Liver (tissue), 9 donors: ENCODE measurements around the gene TUBA8. TPM values are rescaled to one million over a fixed set of nuclear protein-coding genes. Genes with fewer than 3 reads are reported as not detected.

ENCODE experiments used
- DNase-seq: peaks from one replicate; pipeline ENCODE4 v3.0.0-alpha.2; 2017; ENCODE audit warnings: low spot score
- H3K27ac ChIP-seq, 2 donors: one replicate each; pipeline ENCODE4 v1.7.0; 2013; ENCODE audit warnings: inconsistent platforms in 2 of 2, low read length in 2 of 2, control low read depth in 1 of 2, low read depth in 1 of 2, mild to moderate bottlenecking in 1 of 2
- H3K27me3 ChIP-seq, 4 donors: one replicate each; pipeline versions ENCODE4 v1.6.1 to v1.7.0; 2013; ENCODE audit warnings: low read length in 3 of 4, inconsistent platforms in 1 of 4, mild to moderate bottlenecking in 1 of 4, moderate library complexity in 1 of 4; ENCODE audit not compliant: control insufficient read depth in 4 of 4, insufficient read depth in 4 of 4
- H3K36me3 ChIP-seq, 4 donors: one replicate each; pipeline versions ENCODE4 v1.6.1 to v1.7.0; 2013; ENCODE audit warnings: low read length in 3 of 4, mild to moderate bottlenecking in 3 of 4, low read depth in 1 of 4, moderate library complexity in 1 of 4; ENCODE audit not compliant: control insufficient read depth in 4 of 4, insufficient read depth in 3 of 4
- H3K4me1 ChIP-seq, 4 donors: one replicate each; pipeline versions ENCODE4 v1.6.1 to v1.7.0; 2013; ENCODE audit warnings: low read length in 3 of 4, mild to moderate bottlenecking in 3 of 4, moderate library complexity in 1 of 4; ENCODE audit not compliant: control insufficient read depth in 4 of 4, insufficient read depth in 4 of 4
- H3K4me3 ChIP-seq, 3 donors: one replicate each; pipeline versions ENCODE4 v1.6.1 to v1.7.0; 2013; ENCODE audit warnings: low read length in 3 of 3, control low read depth in 1 of 3, low read depth in 1 of 3, mild to moderate bottlenecking in 1 of 3
- H3K9ac ChIP-seq, 2 donors: one replicate each; pipeline ENCODE4 v1.7.0; 2013; ENCODE audit warnings: low read length in 2 of 2, mild to moderate bottlenecking in 2 of 2, moderate library complexity in 2 of 2, control low read depth in 1 of 2, low read depth in 1 of 2
- H3K9me3 ChIP-seq, 4 donors: one replicate each; pipeline versions ENCODE4 v1.6.1 to v1.7.0; 2013; ENCODE audit warnings: low read length in 3 of 4; ENCODE audit not compliant: control insufficient read depth in 4 of 4
- CTCF ChIP-seq: fragments of 150-350 bp; IDR thresholded peaks from 2 replicates; pipeline ENCODE4 v1.5.1; 2017; ENCODE audit warnings: improper control_type of control experiment, low read depth, low read length; ENCODE audit not compliant: missing input control
- EGR1 ChIP-seq, 2 donors: IDR thresholded peaks; 2 replicates each; pipeline ENCODE4 v1.6.1; 2016 to 2018; ENCODE audit warnings: antibody characterized with exemption in 2 of 2, low read depth in 2 of 2
- FOXA2 ChIP-seq: IDR thresholded peaks from 2 replicates; pipeline ENCODE4 v1.6.1; 2016; ENCODE audit warnings: antibody characterized with exemption
- HNF4G ChIP-seq: IDR thresholded peaks from 2 replicates; pipeline ENCODE4 v1.6.1; 2016; ENCODE audit warnings: antibody characterized with exemption
- NR2F2 ChIP-seq: IDR thresholded peaks from 2 replicates; pipeline ENCODE4 v1.6.1; 2016; ENCODE audit warnings: antibody characterized with exemption
- RAD21 ChIP-seq, 2 donors: IDR thresholded peaks; 2 replicates each; pipeline ENCODE4 v1.6.1; 2016; ENCODE audit warnings: antibody characterized with exemption in 2 of 2, mild to moderate bottlenecking in 2 of 2
- RXRA ChIP-seq, 2 donors: IDR thresholded peaks; 2 replicates each; pipeline ENCODE4 v1.6.1; 2017 to 2018; ENCODE audit warnings: antibody characterized with exemption in 2 of 2, mild to moderate bottlenecking in 1 of 2
- SP1 ChIP-seq: IDR thresholded peaks from 2 replicates; pipeline ENCODE4 v1.6.1; 2018; ENCODE audit warnings: antibody characterized with exemption, mild to moderate bottlenecking
- TAF1 ChIP-seq: conservative IDR thresholded peaks from 2 replicates; pipeline ENCODE4 v1.6.1; 2016; ENCODE audit warnings: antibody characterized with exemption, mild to moderate bottlenecking
- YY1 ChIP-seq: IDR thresholded peaks from 2 replicates; pipeline ENCODE4 v1.6.1; 2016; ENCODE audit warnings: antibody characterized with exemption, mild to moderate bottlenecking
- ZBTB33 ChIP-seq: IDR thresholded peaks from 2 replicates; pipeline ENCODE4 v1.6.1; 2016; ENCODE audit warnings: antibody characterized with exemption
- WGBS: extraction: QIAGEN DNeasy Blood & Tissue Kit; methylation state at CpG from one replicate; pipeline ENCODE4 v1.1.7; 2013; 5-methylcytosine and 5-hydroxymethylcytosine counted together
- polyA plus RNA-seq, 2 donors: library from polyadenylated mRNA; stranded (reverse) in 1 of 2; unstranded in 1 of 2; fragments of 200-250 nt in 1 of 2; fragments of >200 nt in 1 of 2; fragmentation: Nextera tagmentation in 1 of 2; extraction: Ambion mirVana in 1 of 2; gene quantifications; one replicate each; pipeline versions ENCODE4 v1.2.1 to v1.2.3, GENCODE V29; 2013 to 2015
- total RNA-seq, 2 donors: library from RNA; depleted of rRNA; stranded (reverse); fragments of >200 nt; gene quantifications; one replicate each; pipeline ENCODE4 v1.2.3, GENCODE V29; 2014
- TF ChIP-seq, protein P1 (sequence below): IDR thresholded peaks from 2 replicates; pipeline ENCODE4 v1.6.1; 2016; ENCODE audit warnings: antibody characterized with exemption
- TF ChIP-seq, protein P2 (sequence below): IDR thresholded peaks from 2 replicates; pipeline ENCODE4 v1.6.1; 2016; ENCODE audit warnings: antibody characterized with exemption
- TF ChIP-seq, protein P3 (sequence below): IDR thresholded peaks from 2 replicates; pipeline ENCODE4 v1.6.1; 2016; ENCODE audit warnings: antibody characterized with exemption, mild to moderate bottlenecking
- donor health status: healthy.
- donor health status: healthy.
- donor health status: healthy.
- donor health status: healthy.
- donor health status: healthy.

Gene TUBA8
- total and polyA plus RNA-seq, 4 donors: 0.82 to 3.1 (median 1.9) TPM

- Histone ChIP-seq H3K27me3 (no peaks in the 10 kb centered on the region), H3K4me1 (peaks cover 0 to 15% (median 3%) of the 10 kb centered on the region in 4 donors), H3K9me3 (no peaks in the 10 kb centered on the region), H3K4me3 (no peak overlapping the region), H3K9ac (no peak overlapping the region), H3K27ac (no peak overlapping the region), H3K36me3 (no peaks in the 10 kb centered on the region)
- TF ChIP-seq, protein P1, sequence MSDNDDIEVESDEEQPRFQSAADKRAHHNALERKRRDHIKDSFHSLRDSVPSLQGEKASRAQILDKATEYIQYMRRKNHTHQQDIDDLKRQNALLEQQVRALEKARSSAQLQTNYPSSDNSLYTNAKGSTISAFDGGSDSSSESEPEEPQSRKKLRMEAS: no peak
- no peak for TF ChIP-seq EGR1 (IDR thresholded peaks at IDR 0.05; ENCODE audit: low read depth in 2 of 2)
- TF ChIP-seq ZBTB33: no peak
- TF ChIP-seq RXRA (IDR thresholded peaks at IDR 0.05): no peak
- TF ChIP-seq, protein P2, sequence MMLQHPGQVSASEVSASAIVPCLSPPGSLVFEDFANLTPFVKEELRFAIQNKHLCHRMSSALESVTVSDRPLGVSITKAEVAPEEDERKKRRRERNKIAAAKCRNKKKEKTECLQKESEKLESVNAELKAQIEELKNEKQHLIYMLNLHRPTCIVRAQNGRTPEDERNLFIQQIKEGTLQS: no peak
- TF ChIP-seq NR2F2: no peak
- TF ChIP-seq RAD21 (IDR thresholded peaks at IDR 0.05): no peak
- TF ChIP-seq YY1: no peak
- TF ChIP-seq SP1: no peak
- no peak for TF ChIP-seq FOXA2
- TF ChIP-seq HNF4G: no peak
- TF ChIP-seq TAF1: no peak
- no peak for DNase-seq
- WGBS: 82% methylated on average over 2 of the region's 2 CpGs
Observed at GRCh38 chr22:18069041-18069440, 41.6 kb upstream of the TUBA8 start.

DNA sequence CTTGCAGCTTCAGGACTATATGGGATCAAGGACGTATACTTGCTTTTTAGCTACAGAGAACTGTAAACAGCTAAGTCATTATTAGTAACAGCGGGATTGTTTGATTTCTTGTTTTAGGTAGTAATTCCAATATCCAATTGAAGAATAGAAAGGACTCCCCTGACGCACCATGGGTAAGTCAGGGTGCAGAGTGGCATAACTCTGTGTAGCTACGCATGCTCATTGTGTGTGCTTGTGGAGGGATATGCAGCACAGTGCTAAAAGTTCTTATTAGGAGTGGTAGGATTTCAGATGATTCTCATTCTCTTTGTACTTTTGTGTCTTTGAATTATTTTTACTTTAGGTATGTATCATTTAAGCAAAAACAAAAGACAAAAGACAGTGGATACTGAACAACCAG, 40.6 kb upstream of the TUBA8 start:
- TF ChIP-seq, protein P1: no peak
- TF ChIP-seq, protein P2: no peak
- TF ChIP-seq RAD21 (IDR thresholded peaks at IDR 0.05) (no peak), FOXA2 (no peak), YY1 (no peak), HNF4G (no peak), RXRA (IDR thresholded peaks at IDR 0.05) (no peak), SP1 (no peak), NR2F2 (no peak), CTCF (no peak)
- TF ChIP-seq, protein P3, sequence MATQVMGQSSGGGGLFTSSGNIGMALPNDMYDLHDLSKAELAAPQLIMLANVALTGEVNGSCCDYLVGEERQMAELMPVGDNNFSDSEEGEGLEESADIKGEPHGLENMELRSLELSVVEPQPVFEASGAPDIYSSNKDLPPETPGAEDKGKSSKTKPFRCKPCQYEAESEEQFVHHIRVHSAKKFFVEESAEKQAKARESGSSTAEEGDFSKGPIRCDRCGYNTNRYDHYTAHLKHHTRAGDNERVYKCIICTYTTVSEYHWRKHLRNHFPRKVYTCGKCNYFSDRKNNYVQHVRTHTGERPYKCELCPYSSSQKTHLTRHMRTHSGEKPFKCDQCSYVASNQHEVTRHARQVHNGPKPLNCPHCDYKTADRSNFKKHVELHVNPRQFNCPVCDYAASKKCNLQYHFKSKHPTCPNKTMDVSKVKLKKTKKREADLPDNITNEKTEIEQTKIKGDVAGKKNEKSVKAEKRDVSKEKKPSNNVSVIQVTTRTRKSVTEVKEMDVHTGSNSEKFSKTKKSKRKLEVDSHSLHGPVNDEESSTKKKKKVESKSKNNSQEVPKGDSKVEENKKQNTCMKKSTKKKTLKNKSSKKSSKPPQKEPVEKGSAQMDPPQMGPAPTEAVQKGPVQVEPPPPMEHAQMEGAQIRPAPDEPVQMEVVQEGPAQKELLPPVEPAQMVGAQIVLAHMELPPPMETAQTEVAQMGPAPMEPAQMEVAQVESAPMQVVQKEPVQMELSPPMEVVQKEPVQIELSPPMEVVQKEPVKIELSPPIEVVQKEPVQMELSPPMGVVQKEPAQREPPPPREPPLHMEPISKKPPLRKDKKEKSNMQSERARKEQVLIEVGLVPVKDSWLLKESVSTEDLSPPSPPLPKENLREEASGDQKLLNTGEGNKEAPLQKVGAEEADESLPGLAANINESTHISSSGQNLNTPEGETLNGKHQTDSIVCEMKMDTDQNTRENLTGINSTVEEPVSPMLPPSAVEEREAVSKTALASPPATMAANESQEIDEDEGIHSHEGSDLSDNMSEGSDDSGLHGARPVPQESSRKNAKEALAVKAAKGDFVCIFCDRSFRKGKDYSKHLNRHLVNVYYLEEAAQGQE: no peak
- no peak overlapping the region for H3K4me3 ChIP-seq
- H3K9ac ChIP-seq: no peak overlapping the region
- no peaks in the 10 kb centered on the region for H3K36me3 ChIP-seq
- peaks cover 0 to 15% (median 3%) of the 10 kb centered on the region in 4 donors for H3K4me1 ChIP-seq
- WGBS: 97% methylated on average over 4 of the region's 4 CpGs
- no peak overlapping the region for H3K27ac ChIP-seq
- H3K27me3 ChIP-seq: no peaks in the 10 kb centered on the region
- H3K9me3 ChIP-seq: no peaks in the 10 kb centered on the region
- no peak for DNase-seq
